Neural progenitor cell (in vitro differentiated cells): Measurements from ENCODE around the gene EGFL6. TPM values are rescaled to one million over a fixed set of nuclear protein-coding genes. Genes with fewer than 3 reads are reported as not detected.
"Not testable (repeated sequence)": the region's sequence is repeated elsewhere in the genome, so short reads cannot be mapped to it uniquely, and the experiment has no call there.

Experiments used
- DNase-seq: peaks from one replicate; pipeline ENCODE4 v3.0.0-alpha.2; 2016; ENCODE audit warnings: low spot score
- H2AFZ ChIP-seq: fragments of 200-600 bp; sonication (generic); replicated peaks from 2 replicates; pipeline ENCODE4 v1.6.1; 2016; ENCODE audit warnings: antibody characterized with exemption
- H3F3A ChIP-seq: fragments of 200-600 bp; sonication (generic); 2 replicates; pipeline ENCODE4 v1.6.1; 2016; ENCODE audit warnings: antibody characterized with exemption, low read depth
- H3K27ac ChIP-seq: fragments of 200-600 bp; sonication (generic); 2 replicates; pipeline ENCODE4 v1.5.1; 2016; ENCODE audit warnings: mild to moderate bottlenecking
- H3K27me3 ChIP-seq: fragments of 200-600 bp; sonication (generic); 2 replicates; pipeline ENCODE4 v1.6.1; 2016; ENCODE audit warnings: mild to moderate bottlenecking, moderate library complexity
- H3K36me3 ChIP-seq: fragments of 200-600 bp; sonication (generic); 2 replicates; pipeline ENCODE4 v1.5.1; 2016
- H3K4me1 ChIP-seq: fragments of 200-600 bp; sonication (generic); 2 replicates; pipeline ENCODE4 v1.6.1; 2016; ENCODE audit warnings: mixed run types
- H3K4me2 ChIP-seq: fragments of 200-600 bp; sonication (generic); 2 replicates; pipeline ENCODE4 v1.6.1; 2016
- H3K4me3 ChIP-seq: fragments of 200-600 bp; sonication (generic); 2 replicates; pipeline ENCODE4 v1.5.1; 2016
- H3K79me2 ChIP-seq: fragments of 200-600 bp; sonication (generic); 2 replicates; pipeline ENCODE4 v1.6.1; 2016; ENCODE audit warnings: low read depth
- H3K9ac ChIP-seq: fragments of 200-600 bp; sonication (generic); 2 replicates; pipeline ENCODE4 v1.6.1; 2016
- H3K9me3 ChIP-seq: fragments of 200-600 bp; sonication (generic); 2 replicates; pipeline ENCODE4 v1.5.1; 2016; ENCODE audit warnings: low read depth
- H4K20me1 ChIP-seq: fragments of 200-600 bp; sonication (generic); 2 replicates; pipeline ENCODE4 v1.6.1; 2016; ENCODE audit warnings: low read depth
- H3K27ac Mint-ChIP-seq: 3 replicates; pipeline ENCODE4 v1.8.0; 2021; ENCODE audit warnings: mixed read lengths
- H3K27me3 Mint-ChIP-seq: 2 replicates; pipeline ENCODE4 v1.8.0; 2022; ENCODE audit warnings: low read depth, mild to moderate bottlenecking, inconsistent platforms, moderate library complexity, mixed read lengths; ENCODE audit not compliant: insufficient read depth
- H3K36me3 Mint-ChIP-seq: 3 replicates; pipeline ENCODE4 v1.8.0; 2021; ENCODE audit warnings: mixed read lengths
- H3K4me1 Mint-ChIP-seq: 3 replicates; pipeline ENCODE4 v1.8.0; 2021; ENCODE audit warnings: mixed read lengths
- H3K4me3 Mint-ChIP-seq: 3 replicates; pipeline ENCODE4 v1.8.0; 2021; ENCODE audit warnings: mild to moderate bottlenecking, moderate library complexity, mixed read lengths
- H3K9me3 Mint-ChIP-seq: 3 replicates; pipeline ENCODE4 v1.8.0; 2020; ENCODE audit warnings: mixed read lengths
- CTCF ChIP-seq: fragments of 200-600 bp; sonication (generic); IDR thresholded peaks from 2 replicates; pipeline ENCODE4 v1.5.1; 2017; ENCODE audit warnings: antibody characterized with exemption, mild to moderate bottlenecking
- EZH2 ChIP-seq: fragments of 200-600 bp; sonication (generic); IDR thresholded peaks from 2 replicates; pipeline ENCODE4 v1.6.1; 2017; ENCODE audit warnings: antibody characterized with exemption, mild to moderate bottlenecking, moderate library complexity
- EZH2phosphoT487 ChIP-seq: fragments of 200-600 bp; sonication (generic); IDR thresholded peaks from 2 replicates; pipeline ENCODE4 v1.6.1; 2017; ENCODE audit warnings: antibody characterized with exemption
- total RNA-seq: library from RNA; depleted of rRNA; stranded (reverse); fragments of >200 nt; gene quantifications from 2 replicates; pipeline ENCODE4 v1.2.3, GENCODE V29; 2015; ENCODE audit warnings: low replicate concordance

Gene EGFL6
- total RNA-seq, 1 donor from 2014 or later = 1.2 TPM

- H3K27ac ChIP-seq = no peak overlapping the region
- TF ChIP-seq EZH2 (no peak), EZH2phosphoT487 (no peak), CTCF (no peak)
- DNase-seq = no peak
- no peak overlapping the region for H3K9ac ChIP-seq
- H3K27me3 ChIP-seq = no peaks in the 10 kb centered on the region
- H3F3A ChIP-seq = no peaks in the 10 kb centered on the region
- no peaks in the 10 kb centered on the region for H3K27me3 Mint-ChIP-seq
- H3K4me2 ChIP-seq = no peak overlapping the region
- no peaks in the 10 kb centered on the region for H3K36me3 Mint-ChIP-seq
- no peak overlapping the region for H3K4me3 Mint-ChIP-seq
- no peaks in the 10 kb centered on the region for H3K4me1 ChIP-seq
- no peak overlapping the region for H3K4me3 ChIP-seq
- no peaks in the 10 kb centered on the region for H3K9me3 Mint-ChIP-seq
- H3K27ac Mint-ChIP-seq = no peak overlapping the region
- H3K4me1 Mint-ChIP-seq = no peaks in the 10 kb centered on the region
- H4K20me1 ChIP-seq = no peaks in the 10 kb centered on the region
- no peaks in the 10 kb centered on the region for H3K36me3 ChIP-seq
- H3K79me2 ChIP-seq = no peaks in the 10 kb centered on the region
- no peaks in the 10 kb centered on the region for H3K9me3 ChIP-seq
- no peak overlapping the region for H2AFZ ChIP-seq
Observed at GRCh38 chrX:13620207-13620606, 50.8 kb downstream of the EGFL6 start.

- Mint-ChIP-seq H3K9me3 (no peaks in the 10 kb centered on the region), H3K27ac (no peak overlapping the region)
Observed at GRCh38 chrX:13622401-13622964, 53.1 kb downstream of the EGFL6 start.

GRCh38 chrX:13627306-13627705 is 57.9 kb downstream of the EGFL6 start:
- H3K9me3 ChIP-seq = peaks cover 6% of the 10 kb centered on the region
- no peaks in the 10 kb centered on the region for H3K4me1 ChIP-seq
- H2AFZ ChIP-seq = no peak overlapping the region
- no peaks in the 10 kb centered on the region for H3K36me3 ChIP-seq
- H3F3A ChIP-seq = no peaks in the 10 kb centered on the region
- no peak overlapping the region for H3K27ac ChIP-seq
- no peaks in the 10 kb centered on the region for H3K36me3 Mint-ChIP-seq
- no peak for DNase-seq
- no peak overlapping the region for H3K9ac ChIP-seq
- H3K4me3 ChIP-seq = no peak overlapping the region
- H3K79me2 ChIP-seq = no peaks in the 10 kb centered on the region
- no peak overlapping the region for H3K4me3 Mint-ChIP-seq
- H3K27me3 Mint-ChIP-seq = no peaks in the 10 kb centered on the region
- H3K27me3 ChIP-seq = no peaks in the 10 kb centered on the region
- no peaks in the 10 kb centered on the region for H3K4me1 Mint-ChIP-seq
- H3K4me2 ChIP-seq = no peak overlapping the region
- TF ChIP-seq CTCF = no peak
- no peak for TF ChIP-seq EZH2phosphoT487
- H3K27ac Mint-ChIP-seq = no peak overlapping the region
- H4K20me1 ChIP-seq = no peaks in the 10 kb centered on the region
- peaks cover 8% of the 10 kb centered on the region for H3K9me3 Mint-ChIP-seq

More at GRCh38 chrX:13622401-13622964, 53.1 kb downstream of the EGFL6 start:
- no peak for DNase-seq
- no peak overlapping the region for H3K4me3 ChIP-seq
- Mint-ChIP-seq H3K4me3 (no peak overlapping the region), H3K4me1 (no peaks in the 10 kb centered on the region), H3K27me3 (no peaks in the 10 kb centered on the region), H3K36me3 (no peaks in the 10 kb centered on the region)
- H3K36me3 ChIP-seq = no peaks in the 10 kb centered on the region
- H3K4me2 ChIP-seq = no peak overlapping the region
- H3F3A ChIP-seq = no peaks in the 10 kb centered on the region
- no peak overlapping the region for H2AFZ ChIP-seq
- H4K20me1 ChIP-seq = no peaks in the 10 kb centered on the region
- TF ChIP-seq EZH2 (no peak), CTCF (no peak), EZH2phosphoT487 (no peak)
- no peak overlapping the region for H3K27ac ChIP-seq
- no peaks in the 10 kb centered on the region for H3K4me1 ChIP-seq
- no peaks in the 10 kb centered on the region for H3K9me3 ChIP-seq
- H3K27me3 ChIP-seq = no peaks in the 10 kb centered on the region
- no peak overlapping the region for H3K9ac ChIP-seq
- H3K79me2 ChIP-seq = no peaks in the 10 kb centered on the region

- not testable (repeated sequence) for DNase-seq, H3K27me3 ChIP-seq, H3K27ac Mint-ChIP-seq, H3K27ac ChIP-seq, H4K20me1 ChIP-seq, H3K4me1 ChIP-seq, H3K9me3 ChIP-seq, H3K36me3 Mint-ChIP-seq, H3K9ac ChIP-seq, H3K4me2 ChIP-seq, H3K4me1 Mint-ChIP-seq, H3K27me3 Mint-ChIP-seq, H3K4me3 Mint-ChIP-seq, H2AFZ ChIP-seq, H3F3A ChIP-seq, H3K36me3 ChIP-seq, H3K79me2 ChIP-seq, H3K4me3 ChIP-seq
- H3K9me3 Mint-ChIP-seq = peaks cover 18% of the 10 kb centered on the region
Observed at GRCh38 chrX:13637224-13637623, 67.8 kb downstream of the EGFL6 start.
